HG02970 (cell line): Measurements from ENCODE around the gene PRKCE.

Experiments used
- ATAC-seq: cut with Tn5 transposase; IDR thresholded peaks from one replicate; pipeline ENCODE4 v1.9.1; 2021; ENCODE audit warnings: mild to moderate bottlenecking, moderate library complexity, moderate number of reproducible peaks; ENCODE audit not compliant: unreplicated experiment, low FRiP score

The PRKCE gene

DNA sequence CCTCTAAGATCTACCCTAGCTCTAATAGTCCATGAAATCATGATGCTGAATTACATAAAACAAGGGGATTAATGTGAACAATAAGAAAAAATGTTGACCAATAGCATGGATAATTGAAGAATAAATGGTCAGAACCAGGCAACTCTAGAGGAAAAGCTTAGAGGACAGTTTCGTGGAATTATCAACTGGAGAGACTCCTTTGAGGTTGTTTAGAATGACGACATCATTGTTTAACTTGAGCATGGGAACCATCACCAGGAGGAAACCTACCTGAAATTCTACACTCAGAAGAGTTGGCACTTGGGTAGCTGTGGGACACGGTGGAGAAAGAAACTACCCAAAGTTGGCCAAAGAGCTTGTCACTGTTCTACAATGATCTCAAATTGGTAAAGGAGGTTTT, 466.5 kb downstream of the PRKCE start:
- ATAC-seq = no peak

DNA sequence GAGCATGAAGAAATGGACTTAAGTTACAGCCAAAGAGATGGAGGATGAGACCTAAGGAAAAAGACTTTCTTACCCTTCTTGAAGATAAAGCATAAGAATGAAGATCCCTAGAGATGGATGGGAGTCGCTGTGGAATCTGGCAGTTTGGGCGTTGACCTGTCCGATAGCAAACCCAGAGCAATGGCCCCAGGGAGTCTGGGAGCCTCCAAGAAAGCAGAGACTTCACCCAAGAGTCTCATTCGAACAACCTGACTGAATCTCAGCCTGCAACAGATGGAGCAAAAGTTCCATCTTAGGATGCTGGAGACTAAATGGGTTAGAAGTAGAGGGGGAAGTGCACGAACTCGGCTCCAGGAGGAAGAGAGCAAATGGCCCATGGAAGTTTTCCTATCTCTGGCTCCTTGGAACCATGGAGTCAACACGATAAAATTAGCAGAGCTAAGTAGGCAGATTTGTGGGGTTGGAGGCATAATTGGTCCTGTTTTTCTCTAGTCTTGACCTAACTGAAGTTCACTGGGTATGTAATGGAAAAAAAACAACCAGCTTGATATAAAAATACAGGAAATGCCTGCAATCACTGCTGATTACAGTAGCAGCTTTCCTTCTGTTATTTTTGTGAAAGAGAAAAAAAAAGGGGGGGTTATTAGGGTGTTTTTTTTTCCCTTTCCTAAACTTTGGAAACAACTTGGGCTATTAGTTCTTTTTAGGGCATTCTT, 467.3 kb downstream of the PRKCE start:
- no peak for ATAC-seq

DNA sequence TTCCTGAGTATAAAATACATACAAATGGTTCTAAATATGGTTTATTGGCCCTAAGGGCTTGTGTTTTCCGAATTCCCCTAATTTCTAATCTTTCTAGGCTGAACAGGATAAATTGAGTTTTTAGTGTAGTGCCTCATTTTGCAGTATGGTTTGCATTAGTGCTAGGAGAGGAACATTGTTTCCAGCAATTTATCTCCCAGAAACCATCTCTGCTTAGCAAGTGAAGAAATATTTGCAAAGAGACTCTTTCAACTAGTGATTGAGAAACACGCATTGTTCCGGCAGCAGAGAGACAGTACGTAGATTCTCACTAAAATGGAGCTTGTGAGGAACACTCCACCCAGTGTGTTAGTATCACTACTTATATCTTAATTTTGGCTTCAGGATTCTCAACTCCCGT, 468.0 kb downstream of the PRKCE start:
- ATAC-seq = no peak

DNA sequence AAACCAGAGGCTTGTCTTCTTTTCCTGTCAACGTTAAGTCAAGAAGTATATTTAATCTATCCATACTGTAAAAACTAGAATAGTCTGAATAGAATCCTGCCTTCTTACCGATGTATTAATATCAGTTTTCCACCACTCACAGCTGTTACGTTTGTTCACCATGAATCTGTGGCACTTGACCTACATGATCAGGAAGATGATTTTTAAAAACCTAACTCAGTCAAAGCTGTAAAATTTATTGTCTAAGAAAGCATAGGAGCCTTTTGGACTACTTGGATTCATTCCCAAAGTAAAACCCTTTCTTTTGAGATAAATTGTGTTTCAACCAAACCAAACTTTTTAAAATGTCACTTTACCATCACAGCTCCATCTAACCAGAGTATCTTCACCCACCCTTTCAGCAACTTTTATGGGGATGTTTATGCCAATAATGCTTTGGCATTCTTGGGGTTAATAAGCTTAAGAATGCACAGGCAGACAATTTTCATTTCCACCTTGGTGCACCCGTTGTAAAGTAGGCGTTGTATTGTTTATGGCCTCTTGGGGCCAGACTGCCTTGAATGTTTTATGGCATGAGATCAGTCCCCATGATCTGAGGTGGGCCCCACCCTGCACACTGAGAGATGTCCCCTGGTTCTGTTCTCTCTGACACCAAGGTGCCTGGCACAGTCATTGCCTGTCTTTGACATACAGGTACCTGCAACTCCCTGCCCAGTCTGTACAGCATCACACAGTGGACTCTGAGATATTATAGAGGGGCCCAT, 469.5 kb downstream of the PRKCE start:
- no peak for ATAC-seq

DNA sequence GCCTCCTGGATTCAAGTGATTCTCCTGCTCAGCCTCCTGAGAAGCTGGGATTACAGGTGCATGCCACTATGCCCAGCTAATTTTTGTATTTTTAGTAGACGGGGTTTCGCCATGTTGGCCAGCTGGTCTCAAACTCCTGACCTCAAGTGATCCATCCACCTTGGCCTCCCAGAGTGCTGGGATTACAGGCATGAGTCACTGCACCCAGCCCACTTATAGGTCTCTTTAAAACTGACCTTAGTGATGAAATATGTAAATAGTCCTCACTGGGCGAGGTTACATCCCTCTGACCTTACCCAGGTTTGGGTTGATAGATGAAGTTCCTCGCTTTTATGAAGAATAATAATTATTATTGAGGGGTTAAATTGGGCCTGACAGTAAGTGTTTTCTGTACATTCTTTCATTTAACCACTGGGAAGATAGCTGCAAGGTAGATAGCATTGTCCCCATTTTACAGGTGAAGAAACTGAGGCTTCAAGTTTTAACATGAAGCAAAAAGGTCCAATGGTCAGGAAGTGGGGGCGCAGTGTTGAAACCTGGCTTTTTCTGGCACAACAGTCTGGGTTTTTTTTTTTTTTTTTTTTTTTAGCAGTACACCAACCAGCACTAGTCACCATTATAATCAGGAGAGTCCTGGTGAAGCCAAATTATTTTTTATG, 471.0 kb downstream of the PRKCE start:
- ATAC-seq = no peak

DNA sequence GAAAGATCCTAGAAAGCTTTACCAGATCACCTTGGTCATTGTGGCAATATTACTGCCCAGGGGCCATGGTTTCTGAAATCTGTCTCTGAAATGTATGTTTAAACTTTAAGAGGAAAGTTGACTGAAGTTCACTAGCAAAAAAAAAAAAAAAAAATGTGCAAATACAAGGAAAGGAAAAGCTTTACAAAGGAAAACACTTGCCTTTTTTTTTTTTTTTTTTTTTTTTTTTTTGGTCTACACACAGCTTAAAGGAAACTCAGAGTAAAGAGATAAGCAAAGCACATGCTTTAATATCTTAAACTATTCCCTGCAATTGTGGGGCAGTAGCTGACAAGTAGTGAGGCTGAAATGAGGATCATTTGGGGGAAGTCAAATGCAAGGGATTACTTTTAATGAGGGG, 471.5 kb downstream of the PRKCE start:
- ATAC-seq = no peak

DNA sequence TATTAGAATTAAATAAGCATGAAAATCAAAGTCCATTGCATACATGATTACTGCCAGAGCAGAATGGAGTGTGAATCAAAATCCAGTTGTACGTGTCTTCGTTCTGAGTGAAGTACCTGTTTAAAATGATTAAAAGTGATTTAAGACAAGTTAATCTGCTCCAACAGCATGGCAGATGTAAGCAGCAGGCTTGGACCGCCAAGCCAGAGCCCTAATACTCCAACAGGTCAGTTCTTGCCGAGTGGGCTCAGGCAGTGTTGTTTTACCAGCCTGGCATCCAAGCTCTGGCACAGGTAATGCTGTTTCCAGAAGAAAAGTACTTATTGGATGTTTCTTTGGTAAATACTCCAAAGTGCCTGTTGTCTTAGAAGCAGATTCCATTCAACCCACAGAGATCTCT, 474.3 kb downstream of the PRKCE start:
- ATAC-seq = no peak

DNA sequence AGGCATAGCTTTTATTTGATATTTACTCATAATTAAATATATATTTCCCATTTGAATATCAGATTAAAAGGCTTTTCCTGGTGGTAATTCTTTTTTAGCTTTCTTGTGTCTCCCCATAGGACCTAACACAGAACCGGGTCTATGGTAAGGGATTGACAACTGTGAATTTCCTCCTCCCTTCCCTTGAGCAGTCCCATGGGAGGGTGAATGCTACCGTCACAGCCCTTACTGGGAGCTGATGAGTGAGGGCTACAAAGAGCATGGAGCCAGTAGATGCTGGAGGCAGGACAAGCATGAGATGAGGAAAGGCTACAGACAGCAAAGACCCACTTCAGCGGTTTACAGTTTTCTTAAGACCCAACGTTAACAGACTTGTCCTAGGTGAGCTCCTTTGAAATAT, 475.1 kb downstream of the PRKCE start:
- no peak for ATAC-seq

DNA sequence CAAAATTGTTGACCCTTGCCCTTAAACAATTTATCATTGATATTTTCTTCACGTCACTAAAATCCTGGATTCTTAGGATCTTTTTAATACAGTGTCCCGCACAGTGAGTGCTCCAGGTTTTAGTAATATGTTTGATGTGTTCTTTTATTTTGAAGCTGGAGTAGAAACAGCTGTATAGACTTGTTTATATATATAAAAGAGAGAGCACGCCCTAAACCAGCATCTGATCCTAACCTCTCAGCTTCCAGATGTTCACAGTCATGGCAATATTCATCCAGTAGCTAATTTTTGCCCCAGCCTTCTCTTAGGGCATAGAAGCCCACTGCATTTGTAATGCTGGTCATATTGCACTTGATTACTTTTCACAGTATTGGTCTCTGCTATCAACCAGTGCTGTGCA, 475.7 kb downstream of the PRKCE start:
- ATAC-seq = no peak

DNA sequence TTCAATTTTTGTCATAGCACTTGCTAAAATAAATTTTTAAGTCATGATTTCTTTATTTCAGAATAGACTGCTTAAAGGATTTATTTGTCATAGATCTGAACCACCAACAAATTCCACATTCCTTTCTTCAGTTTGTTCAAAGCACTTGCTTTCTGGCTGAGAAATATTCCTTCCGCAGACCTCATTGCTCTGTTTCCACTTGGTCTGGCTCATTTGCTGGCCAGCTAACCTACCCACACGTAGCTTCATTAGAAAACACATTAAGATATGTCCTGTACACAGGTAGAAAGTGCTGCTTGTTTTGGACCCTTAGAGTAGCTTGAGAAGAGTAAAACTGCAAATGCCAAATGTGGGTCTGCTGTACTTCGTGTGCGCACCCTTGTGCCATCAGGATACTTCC, 479.0 kb downstream of the PRKCE start:
- no peak for ATAC-seq

DNA sequence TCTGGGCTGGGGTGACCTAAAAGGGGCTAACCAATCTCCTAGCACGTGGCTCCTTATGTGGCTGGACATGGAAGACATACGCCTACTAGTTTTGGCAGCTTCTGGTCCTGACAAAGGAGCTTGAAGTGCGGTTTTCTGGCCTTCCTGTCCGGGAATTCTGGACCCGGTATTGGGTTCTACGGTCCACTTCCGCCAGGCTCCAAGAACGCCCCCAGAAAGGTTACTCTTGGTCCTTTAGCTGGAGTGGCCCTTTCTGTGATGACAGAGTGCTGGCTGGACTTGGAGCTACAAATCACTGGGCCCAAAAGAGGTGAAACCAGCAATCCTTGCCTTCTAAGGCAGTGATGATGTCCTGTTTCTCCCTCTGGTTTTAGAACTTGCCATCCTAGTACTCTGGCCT, 481.5 kb downstream of the PRKCE start:
- no peak for ATAC-seq

DNA sequence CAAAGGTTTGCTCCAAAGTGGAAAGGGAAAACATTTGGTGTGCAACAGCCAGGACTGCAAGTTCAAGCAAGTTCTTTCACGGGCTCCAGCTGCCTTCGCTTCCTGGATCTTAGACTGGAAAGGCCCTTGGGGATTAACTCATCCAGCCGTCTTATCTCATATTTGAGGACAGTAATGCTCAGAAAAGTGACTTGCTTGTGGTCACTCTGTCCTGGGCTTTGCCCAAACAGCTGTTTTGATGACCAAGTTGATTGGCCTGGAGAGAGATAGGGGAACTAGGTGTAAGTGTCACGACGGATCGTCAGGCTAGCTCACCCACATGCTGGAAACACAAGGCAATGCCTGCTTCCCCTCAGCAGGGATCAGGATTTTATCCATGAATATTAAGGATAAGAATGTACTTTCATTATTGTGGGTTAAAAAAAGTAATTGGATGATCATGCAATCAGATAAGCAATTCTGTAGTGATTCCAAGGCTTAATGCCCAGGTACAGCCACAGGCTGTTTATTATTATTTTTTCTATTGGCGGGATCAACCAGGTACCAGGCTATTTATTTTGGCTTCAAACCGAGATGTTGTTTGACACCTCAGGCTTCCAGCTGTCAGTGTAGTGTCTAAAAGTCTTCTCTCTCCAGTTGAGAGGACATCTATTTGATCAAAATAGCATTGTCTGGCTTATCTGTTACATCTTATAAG, 483.2 kb downstream of the PRKCE start:
- ATAC-seq = no peak

DNA sequence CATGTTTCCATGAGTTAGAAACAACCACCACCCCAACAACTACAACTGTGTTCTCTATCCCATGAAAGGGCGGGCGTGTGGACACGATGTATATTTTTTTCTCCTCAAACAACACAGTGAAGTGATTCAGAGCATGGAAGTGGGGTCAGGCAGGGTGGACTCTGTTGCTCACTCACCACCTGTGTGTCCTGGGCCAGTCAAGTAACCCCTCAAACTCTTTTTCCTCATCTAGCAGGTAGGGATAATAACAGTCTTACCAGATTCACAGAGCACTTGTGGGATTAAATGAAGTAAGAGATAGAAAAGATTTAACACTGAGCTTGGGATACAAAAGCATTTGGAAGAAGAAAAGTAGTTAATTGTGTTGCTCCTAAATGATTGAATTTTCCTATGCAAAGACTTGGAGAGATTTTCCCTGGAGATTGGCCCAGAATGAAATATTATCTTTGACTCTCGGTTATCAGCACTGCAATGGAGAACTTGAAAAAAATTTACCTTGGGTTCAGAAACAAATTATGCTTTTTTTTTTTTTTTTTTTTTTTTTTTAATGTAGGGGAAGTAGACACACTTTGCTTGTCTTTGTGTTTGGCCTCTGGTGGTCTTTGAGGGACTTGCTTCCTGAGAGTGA, 483.9 kb downstream of the PRKCE start:
- no peak for ATAC-seq

DNA sequence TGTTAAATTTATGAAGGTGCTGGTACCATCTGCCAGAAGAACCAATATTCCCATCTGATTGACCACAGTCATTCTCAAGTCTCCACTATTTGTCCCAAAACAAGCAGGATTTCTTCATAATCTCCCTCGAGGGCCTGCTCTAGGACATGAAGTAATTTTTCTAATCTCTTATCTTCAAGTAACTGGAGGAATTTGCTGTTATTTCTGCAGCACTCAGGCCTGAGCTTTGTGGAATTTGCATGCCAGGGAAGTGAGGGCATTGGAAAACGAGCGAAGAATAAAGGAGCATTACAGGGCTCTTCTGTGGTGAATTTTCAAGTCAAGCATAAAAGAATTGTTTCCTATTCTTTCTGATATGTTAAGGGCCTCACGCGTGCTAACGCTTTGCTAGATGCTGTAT, 484.5 kb downstream of the PRKCE start:
- ATAC-seq = no peak

DNA sequence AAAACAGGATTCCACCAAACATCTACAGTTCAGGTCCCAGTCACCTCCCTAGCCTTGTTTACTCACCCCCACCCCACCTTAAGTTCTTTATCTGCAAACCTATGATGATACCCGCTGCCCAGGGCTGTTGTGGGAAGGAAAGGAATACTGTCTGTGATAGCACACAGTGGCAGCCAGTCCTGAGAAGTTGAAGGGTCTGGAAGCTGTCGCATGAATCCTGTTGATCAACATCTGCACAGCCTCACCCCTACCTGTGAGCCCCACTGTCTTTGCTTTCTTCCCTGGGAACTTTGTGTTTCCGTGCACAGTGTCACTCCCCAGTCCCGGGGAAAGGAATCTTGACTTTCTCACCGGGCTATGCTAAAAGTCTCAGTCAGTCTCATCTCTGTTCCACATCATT, 485.0 kb downstream of the PRKCE start:
- no peak for ATAC-seq

DNA sequence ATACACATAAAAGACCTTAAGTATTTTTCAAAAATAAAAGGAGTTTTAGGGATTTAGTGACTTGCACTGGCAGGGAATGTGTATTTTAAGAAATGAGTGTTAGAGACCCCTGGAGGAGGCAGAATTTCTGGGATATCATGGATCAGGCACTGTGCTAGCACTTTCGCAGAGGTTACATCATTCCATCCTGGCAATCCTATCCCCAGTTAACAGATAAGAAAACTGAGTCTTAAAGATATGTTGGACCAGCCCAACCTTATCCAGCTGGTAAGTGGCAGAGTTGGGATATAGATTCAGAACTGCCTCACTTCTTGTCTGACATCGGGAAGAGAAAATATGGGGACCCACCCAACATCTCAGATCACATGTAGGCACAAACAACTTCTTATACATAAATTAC, 485.5 kb downstream of the PRKCE start:
- ATAC-seq = no peak

DNA sequence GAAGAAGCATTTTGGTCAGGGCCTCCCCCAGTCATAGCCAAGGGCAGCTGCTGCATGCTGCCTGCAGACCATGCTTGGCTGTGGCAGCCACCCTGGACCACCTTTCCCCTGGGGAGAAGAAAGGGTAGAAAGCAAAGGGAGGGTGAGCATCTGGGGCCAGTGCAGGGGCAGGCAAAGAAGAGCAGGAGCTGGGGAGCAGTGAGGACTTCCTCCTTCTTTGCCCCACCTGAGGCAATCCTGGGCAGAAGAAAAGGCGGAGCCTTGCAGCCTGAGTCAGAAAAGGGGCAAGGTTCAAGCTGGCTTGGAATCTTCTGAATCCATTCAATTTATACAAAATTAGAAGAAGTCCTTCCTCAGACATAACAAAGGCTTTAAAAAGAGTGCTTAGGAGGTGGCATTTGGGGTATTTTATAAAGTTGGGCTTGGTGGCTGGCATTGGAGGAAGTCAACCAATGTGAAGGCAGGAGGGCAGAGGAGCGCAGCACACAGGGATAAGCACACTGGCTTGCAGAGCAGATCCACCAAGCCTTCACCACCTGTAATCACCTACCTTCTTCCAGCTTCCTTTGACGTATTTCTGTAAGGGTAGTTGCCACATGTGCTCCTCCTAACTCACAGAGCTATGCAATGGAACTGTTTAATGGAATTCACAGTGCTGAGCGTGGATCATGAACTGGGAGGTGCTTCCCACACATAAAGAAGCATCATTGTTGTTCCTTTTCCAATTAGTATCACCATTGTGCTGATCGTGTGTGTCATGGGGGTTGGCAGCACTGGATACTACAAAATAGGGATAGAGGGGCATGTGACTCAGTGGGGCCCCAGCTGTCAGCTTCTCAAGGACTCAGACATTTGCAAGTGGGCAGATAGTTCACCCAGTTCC, 491.3 kb downstream of the PRKCE start:
- no peak for ATAC-seq

DNA sequence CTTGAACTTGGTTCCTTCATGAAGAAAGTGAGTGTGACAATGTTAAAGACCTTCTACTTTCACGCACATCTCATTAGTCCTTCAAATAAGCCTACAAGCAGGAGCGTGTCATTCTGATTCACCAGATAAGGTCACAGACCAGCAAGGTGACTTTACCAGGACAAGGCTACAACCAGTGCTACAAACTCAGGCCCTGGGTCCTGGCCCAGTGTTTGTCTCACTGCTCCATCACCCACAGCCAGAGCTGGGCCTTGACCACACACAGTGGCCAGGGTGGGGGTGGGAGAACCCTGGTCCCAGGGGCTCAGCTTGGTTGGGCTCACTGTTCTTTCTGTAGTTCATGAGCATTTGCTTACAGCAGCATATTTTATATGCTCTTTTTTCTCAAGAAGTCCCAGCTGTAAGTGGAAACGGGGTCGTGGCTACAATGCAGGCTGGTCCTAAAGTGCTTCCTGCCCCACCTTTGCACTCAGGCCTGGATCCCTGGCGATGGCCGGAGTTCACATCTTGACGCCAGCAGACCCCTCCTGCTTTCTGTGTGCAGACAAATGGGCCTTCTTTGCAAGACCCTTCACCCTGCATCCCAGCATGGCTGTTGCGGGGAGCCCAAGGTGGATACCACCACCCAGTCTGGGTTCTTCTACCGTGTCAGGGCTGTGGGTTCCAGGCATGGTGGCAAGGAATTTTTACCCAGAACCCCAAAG, 492.1 kb downstream of the PRKCE start:
- no peak for ATAC-seq

DNA sequence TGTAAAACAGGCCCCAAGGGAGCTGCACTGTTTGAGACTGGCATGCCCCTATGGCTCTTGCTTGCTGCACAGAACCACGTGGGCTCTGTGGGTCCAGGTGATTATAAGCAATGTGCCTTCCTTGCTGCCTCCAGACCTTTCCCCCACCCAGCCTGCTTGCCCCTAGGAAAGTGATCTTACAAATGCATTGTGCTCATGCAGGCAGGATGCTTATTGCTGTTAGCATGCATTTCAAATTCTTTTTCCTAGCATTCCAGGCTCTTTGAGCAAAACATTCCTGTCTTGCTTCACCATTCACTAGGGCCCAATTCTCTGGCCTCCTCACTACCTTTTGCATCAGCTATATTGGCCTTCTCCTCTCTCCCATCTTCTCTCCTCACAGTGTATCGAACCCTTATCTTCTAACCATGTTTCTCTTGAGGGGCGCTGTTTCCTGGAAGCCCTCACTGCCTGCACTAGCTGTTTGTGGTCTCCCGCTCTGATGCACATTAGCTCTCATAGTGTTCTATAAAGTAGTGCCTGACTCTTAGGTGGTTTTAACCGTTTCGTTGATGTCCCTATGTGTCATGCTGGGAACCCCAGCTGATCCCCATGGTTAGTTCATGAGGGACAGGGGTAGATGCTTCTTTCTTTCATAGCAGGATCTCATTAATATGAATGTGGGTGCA, 492.8 kb downstream of the PRKCE start:
- no peak for ATAC-seq
